OCI-LY7 (cell line): ENCODE measurements around the gene MRPS27.

ENCODE experiments used
- CTCF ChIP-seq: fragments of 200-600 bp; sonication (generic); conservative IDR thresholded peaks from 2 replicates; pipeline ENCODE4 v1.5.1; 2014; ENCODE audit warnings: mild to moderate bottlenecking, antibody characterized with exemption, low read length, moderate library complexity, mixed read lengths
- EZH2phosphoT487 ChIP-seq: fragments of 200-600 bp; sonication (generic); IDR thresholded peaks from 2 replicates; pipeline ENCODE4 v1.6.1; 2018; ENCODE audit warnings: low read depth, borderline replicate concordance, mild to moderate bottlenecking, mixed run types, antibody characterized with exemption, low read length, moderate library complexity, mixed read lengths

GRCh38 chr5:72286798-72287197 lies 33.2 kb downstream of the MRPS27 start:
- no peak for TF ChIP-seq CTCF
- TF ChIP-seq EZH2phosphoT487: no peak
